HepG2 (cell line): ENCODE measurements around the gene TRIM31. TPM values are rescaled to one million over a fixed set of nuclear protein-coding genes. Genes with fewer than 3 reads are reported as not detected.

Experiments used
- CHD2 ChIP-seq: IDR thresholded peaks from 2 replicates; pipeline ENCODE4 v1.6.1; 2011; ENCODE audit warnings: low read depth, low read length, improper control_type of control experiment
- JUNB ChIP-seq: sonication (generic); formaldehyde crosslinking; IDR thresholded peaks from 2 replicates; pipeline ENCODE4 v1.8.0; 2022; ENCODE audit warnings: missing genetic modification reagents, mild to moderate bottlenecking, borderline replicate concordance
- KDM4B ChIP-seq: sonication (generic); formaldehyde crosslinking; IDR thresholded peaks from 2 replicates; pipeline ENCODE4 v1.4.0; 2020; ENCODE audit warnings: missing genetic modification reagents
- MAFG ChIP-seq: sonication (generic); formaldehyde crosslinking; IDR thresholded peaks from 2 replicates; pipeline ENCODE4 v1.5.1; 2020; ENCODE audit warnings: mild to moderate bottlenecking, missing genetic modification reagents
- MAZ ChIP-seq, 2 experiments: sonication (generic) in 1 of 2; formaldehyde crosslinking in 1 of 2; IDR thresholded peaks; 2 replicates each; pipeline versions ENCODE4 v1.5.0 to v1.6.1; 2012 to 2020; ENCODE audit warnings: low read depth in 2 of 2, mild to moderate bottlenecking in 2 of 2, borderline replicate concordance in 1 of 2, improper control_type of control experiment in 1 of 2, low read length in 1 of 2, missing genetic modification reagents in 1 of 2, moderate library complexity in 1 of 2
- RAD51 ChIP-seq: fragments of 450-650 bp; IDR thresholded peaks from 2 replicates; pipeline ENCODE4 v1.6.1; 2016; ENCODE audit warnings: borderline replicate concordance
- RFX3 ChIP-seq: IDR thresholded peaks from 2 replicates; pipeline ENCODE4 v1.6.1; 2016; ENCODE audit warnings: missing biosample characterization, missing genetic modification reagents
- STAG1 ChIP-seq: sonication (generic); formaldehyde crosslinking; IDR thresholded peaks from 2 replicates; pipeline ENCODE4 v1.4.0; 2020; ENCODE audit warnings: missing genetic modification reagents
- U2AF2 ChIP-seq: fragments of 200-400 bp; formaldehyde crosslinking; IDR thresholded peaks from 2 replicates; pipeline ENCODE4 v1.6.1; 2017; ENCODE audit warnings: low read depth, mild to moderate bottlenecking, low read length
- ZFP36 ChIP-seq: fragments of 150-350 bp; IDR thresholded peaks from 2 replicates; pipeline ENCODE4 v1.6.1; 2018; ENCODE audit warnings: borderline replicate concordance, low read length, low read depth; ENCODE audit not compliant: partially characterized antibody
- ZNF24 ChIP-seq: fragments of 450-650 bp; IDR thresholded peaks from 2 replicates; pipeline ENCODE4 v1.6.1; 2017; ENCODE audit warnings: antibody characterized with exemption, mild to moderate bottlenecking
- ZNF256 ChIP-seq: sonication (generic); formaldehyde crosslinking; conservative IDR thresholded peaks from 2 replicates; pipeline ENCODE4 v1.4.0; 2020; ENCODE audit warnings: missing genetic modification reagents
- ZNF317 ChIP-seq: sonication (generic); formaldehyde crosslinking; IDR thresholded peaks from 2 replicates; pipeline ENCODE4 v1.5.0; 2020; ENCODE audit warnings: mild to moderate bottlenecking, missing genetic modification reagents
- ZNF556 ChIP-seq: sonication (generic); formaldehyde crosslinking; IDR thresholded peaks from 2 replicates; pipeline ENCODE4 v1.4.0; 2020; ENCODE audit warnings: mild to moderate bottlenecking, missing genetic modification reagents, borderline replicate concordance
- polyA plus RNA-seq, 8 experiments: library from polyadenylated mRNA; depleted of rRNA in 3 of 8; stranded (reverse) in 7 of 8; unstranded in 1 of 8; fragments of >200 nt; fragmentation: Illumina TruSeq in 4 of 8; extraction: Trizol in 4 of 8; gene quantifications; 2 replicates each; pipeline versions ENCODE4 v1.2.1 to v1.2.3, GENCODE V29; 2011 to 2016; ENCODE audit warnings: low read depth in 4 of 8, missing spikeins in 1 of 8, mixed read lengths in 1 of 8; ENCODE audit not compliant: insufficient read depth in 1 of 8
- total RNA-seq, 5 experiments: library from RNA; depleted of rRNA; stranded (reverse); fragments of >200 nt; fragmentation: Illumina TruSeq; extraction: Trizol; gene quantifications; 2 replicates each; pipeline ENCODE4 v1.2.3, GENCODE V29; 2016; ENCODE audit warnings: low read depth in 1 of 5
- TF ChIP-seq, protein P1 (sequence below): sonication (generic); formaldehyde crosslinking; IDR thresholded peaks from 2 replicates; pipeline ENCODE4 v1.8.1; 2023; ENCODE audit warnings: mild to moderate bottlenecking, inconsistent platforms, moderate library complexity, missing genetic modification reagents, borderline replicate concordance
- TF ChIP-seq, protein P2 (sequence below): IDR thresholded peaks from 2 replicates; pipeline ENCODE4 v1.6.1; 2016; ENCODE audit warnings: mild to moderate bottlenecking, missing biosample characterization, missing genetic modification reagents
- TF ChIP-seq, protein P3 (sequence below): sonication (generic); formaldehyde crosslinking; IDR thresholded peaks from 2 replicates; pipeline ENCODE4 v1.8.0; 2022; ENCODE audit warnings: mild to moderate bottlenecking, missing genetic modification reagents; ENCODE audit not compliant: insufficient replicate concordance
- TF ChIP-seq, protein P4 (sequence below): sonication (generic); formaldehyde crosslinking; IDR thresholded peaks from 2 replicates; pipeline ENCODE4 v1.4.0; 2020; ENCODE audit warnings: missing genetic modification reagents
- TF ChIP-seq, protein P5 (sequence below): sonication (generic); formaldehyde crosslinking; IDR thresholded peaks from 2 replicates; pipeline ENCODE4 v1.9.0; 2021; ENCODE audit warnings: missing genetic modification reagents, borderline replicate concordance
- TF ChIP-seq, protein P6 (sequence below): sonication (generic); formaldehyde crosslinking; IDR thresholded peaks from 2 replicates; pipeline ENCODE4 v1.5.0; 2020; ENCODE audit warnings: missing genetic modification reagents, mild to moderate bottlenecking, borderline replicate concordance

Gene TRIM31
- total and polyA plus RNA-seq, 2 of the 13 experiments (the other 11 are each of a cell fraction or from before 2014, with no cell fraction given) = 0.13 to 0.51 TPM

DNA sequence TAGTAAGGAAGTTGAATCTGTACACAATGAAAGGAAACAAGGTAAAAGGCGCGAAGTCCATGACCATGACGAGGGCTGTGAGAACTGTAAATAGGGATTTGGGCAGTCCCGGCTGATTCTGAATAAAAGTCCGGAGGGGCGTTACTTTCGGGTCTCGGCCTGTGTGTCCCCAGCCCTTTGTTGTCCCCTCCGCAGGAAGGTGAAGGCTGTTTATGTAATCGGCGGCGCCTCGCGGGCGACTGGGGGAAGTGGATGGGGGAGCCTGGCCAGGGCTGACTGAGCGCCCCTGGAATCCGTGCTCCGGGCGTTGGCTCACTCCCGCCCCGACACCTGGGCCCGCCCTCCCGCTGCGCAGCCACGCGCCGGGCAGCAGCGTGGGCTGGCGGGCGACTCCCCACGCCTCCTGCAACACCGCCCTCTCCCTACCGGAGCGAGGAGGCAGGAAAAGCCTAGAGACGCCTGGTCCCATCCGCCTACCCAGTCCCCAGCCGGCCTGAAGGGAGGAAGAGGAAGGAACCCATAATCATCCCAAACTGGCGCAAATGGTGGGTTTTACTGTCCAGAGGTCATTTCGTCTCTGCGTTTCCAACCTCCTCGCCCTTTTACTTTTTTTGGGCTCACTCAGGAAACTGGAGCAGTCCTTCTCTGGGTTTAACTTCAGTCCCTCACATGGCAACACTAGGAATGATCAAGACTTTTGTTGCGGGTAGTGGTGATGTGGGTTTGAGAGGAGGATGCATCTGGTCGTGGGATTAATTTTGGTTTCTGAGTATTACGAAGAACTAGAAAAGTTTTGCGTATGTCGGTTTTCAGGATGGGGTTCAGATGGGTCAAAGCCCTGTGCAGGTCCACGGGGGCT lies 12.1 kb downstream of the TRIM31 start (continued):
- TF ChIP-seq JUNB (CRISPR knock-in tag) (no peak), MAFG (no peak), ZNF256 (no peak), ZNF24 (no peak), RFX3 (CRISPR knock-in tag) (peak; percentile 7; the same call in 1 of the 2 replicates), STAG1 (no peak; the same call in 1 of the 2 replicates), RAD51 (no peak), KDM4B (CRISPR knock-in tag) (no peak), ZFP36 (no peak), ZNF556 (CRISPR knock-in tag) (peak; percentile 31; the same call in 1 of the 2 replicates), CHD2 (no peak), ZNF317 (no peak), U2AF2 (no peak), MAZ (IDR thresholded peaks at IDR 0.05; ENCODE audit: borderline replicate concordance, low read depth, low read length) (no peak), MAZ (CRISPR knock-in tag; IDR thresholded peaks at IDR 0.05; ENCODE audit: low read depth) (peak; percentile 92)
- TF ChIP-seq, protein P1, sequence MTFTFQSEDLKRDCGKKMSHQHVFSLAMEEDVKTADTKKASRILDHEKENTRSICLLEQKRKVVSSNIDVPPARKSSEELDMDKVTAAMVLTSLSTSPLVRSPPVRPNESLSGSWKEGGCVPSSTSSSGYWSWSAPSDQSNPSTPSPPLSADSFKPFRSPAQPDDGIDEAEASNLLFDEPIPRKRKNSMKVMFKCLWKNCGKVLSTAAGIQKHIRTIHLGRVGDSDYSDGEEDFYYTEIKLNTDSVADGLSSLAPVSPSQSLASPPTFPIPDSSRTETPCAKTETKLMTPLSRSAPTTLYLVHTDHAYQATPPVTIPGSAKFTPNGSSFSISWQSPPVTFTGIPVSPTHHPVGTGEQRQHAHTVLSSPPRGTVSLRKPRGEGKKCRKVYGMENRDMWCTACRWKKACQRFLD (CRISPR knock-in tag) = no peak
- TF ChIP-seq, protein P2, sequence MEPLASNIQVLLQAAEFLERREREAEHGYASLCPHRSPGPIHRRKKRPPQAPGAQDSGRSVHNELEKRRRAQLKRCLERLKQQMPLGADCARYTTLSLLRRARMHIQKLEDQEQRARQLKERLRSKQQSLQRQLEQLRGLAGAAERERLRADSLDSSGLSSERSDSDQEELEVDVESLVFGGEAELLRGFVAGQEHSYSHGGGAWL (CRISPR knock-in tag) = peak; percentile 84
- TF ChIP-seq, protein P3, sequence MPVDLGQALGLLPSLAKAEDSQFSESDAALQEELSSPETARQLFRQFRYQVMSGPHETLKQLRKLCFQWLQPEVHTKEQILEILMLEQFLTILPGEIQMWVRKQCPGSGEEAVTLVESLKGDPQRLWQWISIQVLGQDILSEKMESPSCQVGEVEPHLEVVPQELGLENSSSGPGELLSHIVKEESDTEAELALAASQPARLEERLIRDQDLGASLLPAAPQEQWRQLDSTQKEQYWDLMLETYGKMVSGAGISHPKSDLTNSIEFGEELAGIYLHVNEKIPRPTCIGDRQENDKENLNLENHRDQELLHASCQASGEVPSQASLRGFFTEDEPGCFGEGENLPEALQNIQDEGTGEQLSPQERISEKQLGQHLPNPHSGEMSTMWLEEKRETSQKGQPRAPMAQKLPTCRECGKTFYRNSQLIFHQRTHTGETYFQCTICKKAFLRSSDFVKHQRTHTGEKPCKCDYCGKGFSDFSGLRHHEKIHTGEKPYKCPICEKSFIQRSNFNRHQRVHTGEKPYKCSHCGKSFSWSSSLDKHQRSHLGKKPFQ (CRISPR knock-in tag) = no peak
- TF ChIP-seq, protein P4, sequence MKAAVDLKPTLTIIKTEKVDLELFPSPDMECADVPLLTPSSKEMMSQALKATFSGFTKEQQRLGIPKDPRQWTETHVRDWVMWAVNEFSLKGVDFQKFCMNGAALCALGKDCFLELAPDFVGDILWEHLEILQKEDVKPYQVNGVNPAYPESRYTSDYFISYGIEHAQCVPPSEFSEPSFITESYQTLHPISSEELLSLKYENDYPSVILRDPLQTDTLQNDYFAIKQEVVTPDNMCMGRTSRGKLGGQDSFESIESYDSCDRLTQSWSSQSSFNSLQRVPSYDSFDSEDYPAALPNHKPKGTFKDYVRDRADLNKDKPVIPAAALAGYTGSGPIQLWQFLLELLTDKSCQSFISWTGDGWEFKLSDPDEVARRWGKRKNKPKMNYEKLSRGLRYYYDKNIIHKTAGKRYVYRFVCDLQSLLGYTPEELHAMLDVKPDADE (CRISPR knock-in tag) = no peak
- TF ChIP-seq, protein P5, sequence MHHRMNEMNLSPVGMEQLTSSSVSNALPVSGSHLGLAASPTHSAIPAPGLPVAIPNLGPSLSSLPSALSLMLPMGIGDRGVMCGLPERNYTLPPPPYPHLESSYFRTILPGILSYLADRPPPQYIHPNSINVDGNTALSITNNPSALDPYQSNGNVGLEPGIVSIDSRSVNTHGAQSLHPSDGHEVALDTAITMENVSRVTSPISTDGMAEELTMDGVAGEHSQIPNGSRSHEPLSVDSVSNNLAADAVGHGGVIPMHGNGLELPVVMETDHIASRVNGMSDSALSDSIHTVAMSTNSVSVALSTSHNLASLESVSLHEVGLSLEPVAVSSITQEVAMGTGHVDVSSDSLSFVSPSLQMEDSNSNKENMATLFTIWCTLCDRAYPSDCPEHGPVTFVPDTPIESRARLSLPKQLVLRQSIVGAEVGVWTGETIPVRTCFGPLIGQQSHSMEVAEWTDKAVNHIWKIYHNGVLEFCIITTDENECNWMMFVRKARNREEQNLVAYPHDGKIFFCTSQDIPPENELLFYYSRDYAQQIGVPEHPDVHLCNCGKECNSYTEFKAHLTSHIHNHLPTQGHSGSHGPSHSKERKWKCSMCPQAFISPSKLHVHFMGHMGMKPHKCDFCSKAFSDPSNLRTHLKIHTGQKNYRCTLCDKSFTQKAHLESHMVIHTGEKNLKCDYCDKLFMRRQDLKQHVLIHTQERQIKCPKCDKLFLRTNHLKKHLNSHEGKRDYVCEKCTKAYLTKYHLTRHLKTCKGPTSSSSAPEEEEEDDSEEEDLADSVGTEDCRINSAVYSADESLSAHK (CRISPR knock-in tag) = no peak
- TF ChIP-seq, protein P6, sequence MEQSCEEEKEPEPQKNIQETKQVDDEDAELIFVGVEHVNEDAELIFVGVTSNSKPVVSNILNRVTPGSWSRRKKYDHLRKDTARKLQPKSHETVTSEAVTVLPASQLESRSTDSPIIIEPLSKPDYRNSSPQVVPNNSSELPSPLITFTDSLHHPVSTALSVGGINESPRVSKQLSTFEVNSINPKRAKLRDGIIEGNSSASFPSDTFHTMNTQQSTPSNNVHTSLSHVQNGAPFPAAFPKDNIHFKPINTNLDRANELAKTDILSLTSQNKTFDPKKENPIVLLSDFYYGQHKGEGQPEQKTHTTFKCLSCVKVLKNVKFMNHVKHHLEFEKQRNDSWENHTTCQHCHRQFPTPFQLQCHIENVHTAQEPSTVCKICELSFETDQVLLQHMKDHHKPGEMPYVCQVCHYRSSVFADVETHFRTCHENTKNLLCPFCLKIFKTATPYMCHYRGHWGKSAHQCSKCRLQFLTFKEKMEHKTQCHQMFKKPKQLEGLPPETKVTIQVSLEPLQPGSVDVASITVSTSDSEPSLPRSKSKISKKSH (CRISPR knock-in tag) = peak; percentile 87
